Measurements from ENCODE around the gene ZNF536. TPM values are rescaled to one million over a fixed set of nuclear protein-coding genes. Genes with fewer than 3 reads are reported as not detected.

ZNF536 gene
- total RNA-seq, 1 experiment from 2014 or later: not detected

- Histone ChIP-seq H2BK5ac (ENCODE audit: insufficient read length, low read length) (no peak overlapping the region), H2AK5ac (ENCODE audit: insufficient read length, low read length) (no peak overlapping the region), H4K5ac (ENCODE audit: insufficient read length, low read depth, low read length) (no peak overlapping the region), H3K79me2 (ENCODE audit: insufficient read depth, low read length) (no peaks in the 10 kb centered on the region), H3T11ph (ENCODE audit: low read length) (no peak overlapping the region), H3K56ac (ENCODE audit: insufficient read length, low read depth, low read length) (no peak overlapping the region), H3K23me2 (ENCODE audit: insufficient read length, low read depth, low read length, poor library complexity, severe bottlenecking) (no peaks in the 10 kb centered on the region), H3K4me1 (ENCODE audit: insufficient read depth, low read length) (peaks cover 6% of the 10 kb centered on the region; the same call in 1 of the 2 replicates), H3K79me1 (ENCODE audit: insufficient read depth, low read depth, low read length, poor library complexity, severe bottlenecking) (no peaks in the 10 kb centered on the region), H4K20me1 (ENCODE audit: control insufficient read depth, insufficient read depth, insufficient read length) (no peaks in the 10 kb centered on the region), H2BK120ac (ENCODE audit: low read depth, low read length, poor library complexity, severe bottlenecking) (no peak overlapping the region), H3K4me2 (ENCODE audit: insufficient read depth, insufficient read length, low read length) (no peak overlapping the region), H3K9ac (ENCODE audit: extremely low read depth, insufficient read length, low read length) (no peak overlapping the region), H3K23ac (ENCODE audit: insufficient read length, low read depth, low read length) (no peak overlapping the region), H2BK12ac (ENCODE audit: insufficient read length, low read depth, low read length) (no peak overlapping the region), H4K91ac (ENCODE audit: insufficient read length, low read depth, low read length) (no peak overlapping the region), H3K9me3 (ENCODE audit: control insufficient read depth, low read depth, low read length) (no peaks in the 10 kb centered on the region), H3K4ac (ENCODE audit: low read depth, low read length) (no peak overlapping the region), H2AFZ (ENCODE audit: low read length) (no peak overlapping the region), H3K18ac (ENCODE audit: insufficient read length, low read depth, low read length) (no peak overlapping the region), H3K27ac (ENCODE audit: insufficient read length, low read depth, low read length) (no peak overlapping the region), H2BK20ac (ENCODE audit: low read depth, low read length, poor library complexity, severe bottlenecking) (no peak overlapping the region), H2BK15ac (ENCODE audit: low read depth, low read length) (no peak overlapping the region), H3K14ac (ENCODE audit: insufficient read depth, low read length) (no peak overlapping the region), H3K27me3 (ENCODE audit: insufficient read depth, low read length) (no peaks in the 10 kb centered on the region), H4K8ac (replicated peaks; ENCODE audit: insufficient read length, low read depth, low read length) (no peak overlapping the region)
- Mint-ChIP-seq H3K27ac (no peak overlapping the region; a peak in 1 of 7 replicates), H3K4me1 (peaks cover 22 to 25% of the 10 kb centered on the region in 2 experiments), H3K36me3 (ENCODE audit: insufficient read depth in 1 of 3, low read depth in 3 of 3) (no peaks in the 10 kb centered on the region), H3K9me3 (no peaks in the 10 kb centered on the region; a peak in 1 of 5 replicates), H3K27me3 (ENCODE audit: low read depth) (peaks cover 2% of the 10 kb centered on the region; the same call in 1 of the 2 replicates), H3K4me3 (no peak overlapping the region; a peak in 2 of 5 replicates)
- no peak for TF ChIP-seq CTCF (conservative IDR thresholded peaks at IDR 0.05)
- DNase-seq: no peak
- no CpG with 5 or more reads among the region's 4 CpGs for WGBS (ENCODE audit: extremely low coverage, insufficient read length, low lambda C conversion rate)
These were observed 11.1 kb upstream of the ZNF536 start for GRCh38 chr19:30361107-30361447.

All from H9 (cell line).